ENCODE data around the gene DSN1.

GRCh38 chr20:36812594-36813463, 39.3 kb upstream of the DSN1 start:
- TF ChIP-seq CREB1 (CRISPR knock-in tag; IDR thresholded peaks at IDR 0.05; ENCODE audit: low read depth) (no peak), CTCF (conservative IDR thresholded peaks at IDR 0.05; ENCODE audit: low read depth in 2 of 2) (0 out of 4 replicates have a peak, but pooled peaks of 1 of the 2 experiments have one; percentile 6), POLR2AphosphoS5 (IDR thresholded peaks at IDR 0.05; ENCODE audit: low read depth) (no peak), JUNB (IDR thresholded peaks at IDR 0.05; ENCODE audit: unreplicated experiment) (no peak), EZH2 (IDR thresholded peaks at IDR 0.05; ENCODE audit: low read depth, unreplicated experiment) (no peak), ETS1 (IDR thresholded peaks at IDR 0.05) (no peak), NANOG (IDR thresholded peaks at IDR 0.05; ENCODE audit: borderline replicate concordance) (no peak), ZNF331 (CRISPR knock-in tag; IDR thresholded peaks at IDR 0.05; ENCODE audit: low read depth) (no peak)
